SK-MEL-5 (cell line): ENCODE measurements around the gene CRYZL1. TPM values are rescaled to one million over a fixed set of nuclear protein-coding genes. Genes with fewer than 3 reads are reported as not detected.
"Not testable (repeated sequence)": the region's sequence is repeated elsewhere in the genome, so short reads cannot be mapped to it uniquely, and the experiment has no call there.

ENCODE experiments used
- DNase-seq: peaks from one replicate; pipeline ENCODE4 v3.0.0-alpha.2; 2016; ENCODE audit warnings: low read depth, low spot score
- in situ Hi-C: cut with HindIII; loops from 2 replicates; pipeline ENCODE4 v1.10.0; 2016; ENCODE audit warnings: low sequenced_read_pairs, high pct_unique_total_duplicates, low pct_unique_long_range_greater_than_20kb
- total RNA-seq: library from RNA; depleted of rRNA; stranded (reverse); fragments of >200 nt; shearing (Covaris generic); gene quantifications from 2 replicates; pipeline ENCODE4 v1.2.3, GENCODE V29; 2014

The CRYZL1 gene
- total RNA-seq, 1 experiment from 2014 or later = 7.7 TPM

DNA sequence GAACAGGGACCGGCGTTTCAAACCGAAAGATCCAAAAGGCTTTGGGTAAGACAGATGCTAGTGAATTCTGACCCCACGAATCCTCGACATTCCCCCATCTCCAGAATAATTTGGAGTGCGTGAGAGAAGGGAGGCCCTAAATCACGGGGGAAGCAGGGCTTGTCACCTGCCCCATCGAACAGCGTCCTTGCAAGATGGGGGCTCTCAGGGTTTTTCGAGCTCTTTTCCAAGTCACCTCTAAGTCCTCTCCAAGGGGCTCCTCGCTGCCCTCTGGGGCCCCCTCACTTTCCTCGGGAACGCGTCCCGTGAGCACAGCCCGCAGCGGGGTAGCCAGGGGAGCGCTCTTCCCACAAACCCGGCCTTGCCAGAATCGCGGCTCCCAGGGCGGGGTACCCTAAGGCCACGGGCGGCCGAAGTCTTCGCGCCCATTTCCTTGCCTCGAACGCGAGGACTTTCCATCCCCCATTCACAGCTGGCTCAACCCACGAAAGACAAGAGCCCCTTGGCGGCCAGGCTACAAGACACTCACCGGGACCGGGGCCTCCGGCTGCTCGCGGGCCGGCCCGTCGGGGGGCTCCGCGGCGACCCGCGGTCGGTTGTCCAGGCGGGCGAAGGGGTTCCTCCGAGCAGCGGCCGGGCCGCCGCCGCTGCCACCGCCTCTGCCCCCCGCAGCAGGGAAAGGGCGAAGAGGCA is 53.6 kb downstream of the CRYZL1 start:
- in situ Hi-C loops = no loop called here
- DNase-seq = peak; percentile 21

DNA sequence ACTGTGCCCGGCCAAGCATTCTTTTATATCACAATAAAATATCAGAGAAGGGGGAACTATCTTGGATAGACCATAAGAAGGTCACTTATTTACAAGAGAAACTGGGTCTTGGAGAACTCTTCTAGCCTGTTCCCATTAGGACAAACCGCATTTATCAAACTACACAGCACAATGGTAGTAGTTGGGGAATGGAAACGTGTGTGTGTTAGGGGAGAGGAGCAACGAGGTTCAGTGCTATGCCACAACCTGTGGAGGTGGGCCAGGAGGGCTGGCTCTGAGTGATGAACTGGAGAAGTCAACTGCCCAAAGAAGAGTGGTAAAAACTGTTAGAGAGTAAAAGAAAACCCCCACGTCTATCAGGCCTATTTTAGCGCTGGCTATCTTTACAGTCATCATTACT is 54.6 kb downstream of the CRYZL1 start:
- in situ Hi-C loops = no loop called here
- DNase-seq = no peak

DNA sequence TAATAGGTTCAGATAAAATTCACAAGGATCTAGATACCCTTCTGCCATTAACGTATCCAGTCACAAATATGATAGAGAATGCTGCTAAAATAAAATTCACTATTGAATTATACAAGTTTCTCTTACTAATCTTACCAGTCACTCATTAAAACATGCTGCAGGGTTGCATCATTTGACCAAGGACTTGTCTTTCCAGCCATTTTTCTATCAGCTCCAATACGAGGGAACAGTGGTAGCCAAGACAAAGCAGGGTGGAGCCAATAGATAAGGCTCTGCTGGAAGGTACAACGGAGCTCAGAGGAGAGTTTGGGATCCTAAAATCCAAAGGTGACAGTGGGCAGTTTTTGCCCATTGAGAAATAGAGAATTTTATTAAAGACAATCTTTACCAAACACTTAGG is 57.1 kb downstream of the CRYZL1 start:
- no peak for DNase-seq
- in situ Hi-C loops = no loop called here

DNA sequence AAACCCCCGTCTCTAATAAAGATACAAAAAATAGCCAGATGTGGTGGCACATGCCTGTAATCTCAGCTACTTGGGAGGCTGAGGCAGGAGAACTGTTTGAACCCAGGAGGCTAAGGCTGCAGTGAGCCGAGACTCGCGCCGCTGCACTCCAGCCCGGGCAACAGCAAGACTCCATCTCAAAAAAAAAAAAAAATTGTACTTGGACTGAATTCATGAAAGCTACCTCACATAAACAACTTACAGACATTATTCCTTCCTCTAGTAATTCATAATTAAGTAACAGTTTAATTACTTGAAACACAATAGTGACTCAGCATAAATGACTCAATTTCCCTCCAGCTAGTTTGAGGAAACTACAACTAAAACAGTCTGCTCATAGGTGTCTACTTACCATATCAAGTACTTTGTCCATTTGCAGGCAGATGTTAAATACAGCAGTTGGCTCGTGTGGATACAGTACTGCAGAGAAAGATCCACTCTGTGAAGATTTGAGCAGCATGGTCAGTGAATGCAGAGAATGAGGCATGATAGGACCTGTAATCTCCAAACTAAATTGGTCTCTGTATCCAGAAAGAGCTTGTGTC is 62.5 kb downstream of the CRYZL1 start:
- no peak for DNase-seq
- in situ Hi-C loops = no loop called here

DNA sequence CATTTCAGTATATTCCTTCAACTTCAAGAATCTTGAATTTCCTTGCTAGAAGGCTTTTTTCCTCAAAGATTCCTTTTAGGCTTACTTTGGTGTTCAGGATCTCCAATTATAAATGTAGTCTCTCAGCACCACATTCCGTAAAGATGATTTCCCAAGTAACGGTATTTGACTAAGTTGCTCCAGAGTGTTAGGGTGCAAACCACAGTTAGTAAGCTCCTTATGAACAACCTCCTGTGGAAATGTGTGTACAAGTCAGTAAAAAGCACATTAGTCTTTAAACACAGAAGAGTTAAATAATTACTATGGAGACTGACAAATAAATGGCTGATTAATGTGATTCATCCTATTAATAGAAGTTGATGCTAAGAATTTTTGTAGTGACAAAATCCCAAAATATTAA is 63.3 kb downstream of the CRYZL1 start:
- in situ Hi-C loops = no loop called here
- DNase-seq = no peak

DNA sequence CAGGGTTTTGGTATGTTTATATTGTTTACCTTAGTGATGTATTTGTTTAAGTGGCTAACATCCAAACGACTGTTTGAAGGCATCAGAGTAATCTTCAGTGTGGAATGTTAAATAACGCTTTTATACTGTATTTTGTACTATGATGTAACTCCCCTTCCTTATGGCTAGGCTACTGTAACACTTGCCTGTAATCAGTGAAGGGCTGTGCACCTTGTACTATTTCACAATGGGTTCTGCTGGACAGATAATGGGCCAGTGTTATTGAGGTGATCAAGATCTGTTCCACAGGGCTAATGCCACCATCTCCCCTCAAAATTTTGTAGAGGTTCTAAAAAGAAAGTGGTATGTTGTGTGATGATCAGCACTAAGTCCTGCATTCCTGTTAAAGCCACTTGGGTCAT is 64.8 kb downstream of the CRYZL1 start:
- DNase-seq, in situ Hi-C loops: not testable (repeated sequence)

DNA sequence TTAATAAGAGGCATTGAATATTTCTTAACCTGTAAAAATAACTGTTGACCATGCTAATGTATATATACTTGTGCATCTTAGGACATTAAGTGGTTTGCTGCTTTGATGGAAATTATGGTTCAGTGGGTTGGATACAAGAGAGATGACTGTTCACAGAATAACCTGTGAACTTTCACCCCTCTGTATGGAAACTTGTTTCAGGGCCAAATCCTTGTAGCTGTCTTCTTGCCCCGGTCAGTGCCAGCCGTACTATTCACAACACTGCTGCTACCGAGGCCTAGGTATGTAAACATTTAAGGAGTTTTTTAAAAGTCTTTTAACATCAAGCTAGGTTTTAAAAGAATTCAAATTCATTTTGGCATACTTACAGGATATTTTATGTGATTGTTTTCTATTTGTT is 69.2 kb downstream of the CRYZL1 start:
- in situ Hi-C loops = no loop called here
- DNase-seq = no peak

DNA sequence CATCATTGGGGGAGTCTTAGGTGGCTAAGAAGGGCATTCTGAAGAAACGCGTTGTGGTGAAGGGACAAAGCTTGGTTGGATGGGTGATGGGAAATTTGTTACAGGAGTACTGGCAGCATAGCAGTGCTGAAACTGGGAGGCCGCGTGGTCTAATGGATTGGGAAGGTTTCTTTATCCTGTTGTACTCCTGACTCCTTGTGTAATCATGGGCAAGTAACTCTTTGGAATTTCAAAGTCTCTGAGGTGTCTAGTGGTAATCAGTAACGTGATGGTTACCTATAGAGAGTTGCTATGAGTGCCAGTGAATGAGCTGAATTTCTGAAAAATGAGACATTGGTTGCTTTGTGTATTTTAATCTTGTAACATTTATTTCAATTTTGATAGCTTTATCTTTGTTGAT is 71.5 kb downstream of the CRYZL1 start:
- in situ Hi-C loops = no loop called here

DNA sequence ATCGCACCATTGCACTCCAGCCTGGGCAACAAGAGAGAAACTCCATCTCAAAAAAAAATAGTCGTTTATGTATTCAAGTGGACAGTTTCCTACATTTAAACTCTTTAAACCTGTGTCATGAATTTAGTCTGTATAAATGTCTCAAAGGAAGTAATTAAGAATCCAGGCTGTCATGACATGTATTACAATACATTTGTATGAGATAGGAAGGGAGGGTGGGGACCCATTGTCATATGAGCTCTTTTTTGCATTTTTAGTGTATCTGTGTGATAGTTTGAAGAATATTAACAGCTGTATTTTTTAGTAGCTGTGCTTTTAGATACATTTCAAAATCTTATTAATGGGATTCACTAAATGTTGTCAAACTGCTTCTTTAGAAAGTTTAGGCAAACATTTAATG is 73.1 kb downstream of the CRYZL1 start:
- in situ Hi-C loops = no loop called here
- DNase-seq = no peak

More for the DNA sequence above, 71.5 kb downstream of the CRYZL1 start:
- DNase-seq = no peak

DNA sequence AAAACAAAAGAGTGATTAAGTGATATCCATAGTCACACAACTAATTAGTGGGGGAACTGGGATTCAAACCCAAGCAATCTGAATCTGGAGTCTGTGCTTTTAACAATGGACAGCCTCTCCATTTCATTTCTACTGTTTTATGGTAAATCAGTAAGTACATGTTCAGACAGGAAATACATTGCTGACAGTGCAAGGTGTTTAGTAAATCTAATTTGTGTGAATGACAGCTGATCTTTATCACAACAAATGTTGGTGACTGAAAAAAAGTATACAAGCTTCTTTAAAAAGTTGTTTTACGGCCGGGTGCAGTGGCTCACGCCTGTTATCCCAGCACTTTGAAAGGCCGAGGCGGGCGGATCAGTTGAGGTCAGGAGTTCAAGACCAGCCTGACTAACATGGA is 73.6 kb downstream of the CRYZL1 start:
- in situ Hi-C loops = no loop called here
- DNase-seq = no peak

DNA sequence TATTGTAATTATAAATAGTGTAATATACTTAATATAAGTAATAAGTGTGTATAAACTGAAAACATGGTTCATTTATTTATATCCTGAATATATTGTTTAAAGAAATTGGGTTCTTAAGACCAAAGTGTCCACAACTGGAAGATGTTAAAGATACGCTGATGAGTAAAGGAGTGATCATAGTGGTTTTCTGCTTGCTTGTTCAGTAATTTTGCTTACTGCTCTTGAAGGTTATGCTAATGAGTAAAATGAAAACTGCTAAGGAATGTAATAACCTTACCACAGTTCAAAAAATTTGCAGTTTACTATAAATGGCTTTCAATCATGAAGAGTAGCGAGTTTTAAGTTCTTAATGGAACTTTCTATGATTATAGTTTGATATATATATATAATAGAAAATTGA is 75.0 kb downstream of the CRYZL1 start:
- no peak for DNase-seq
- in situ Hi-C loops = no loop called here

DNA sequence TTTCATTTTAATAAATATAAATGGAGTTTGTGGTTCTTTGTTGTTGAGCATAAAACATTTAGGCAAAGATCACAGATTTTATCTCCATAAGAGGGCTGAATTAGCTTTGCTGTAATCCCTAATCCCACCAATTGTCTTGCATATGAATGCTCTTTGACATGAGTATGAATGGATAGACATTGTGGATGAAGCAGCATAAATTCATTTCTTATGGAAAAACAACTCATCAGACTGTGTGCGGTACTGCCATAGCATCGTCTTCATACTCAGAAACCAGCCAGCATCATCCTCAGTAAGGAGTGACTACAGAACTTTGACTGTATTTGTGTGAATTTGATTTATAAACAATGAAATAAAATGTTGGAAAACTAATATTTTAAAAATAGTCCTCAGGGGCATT is 79.2 kb downstream of the CRYZL1 start:
- no peak for DNase-seq
- in situ Hi-C loops = no loop called here

DNA sequence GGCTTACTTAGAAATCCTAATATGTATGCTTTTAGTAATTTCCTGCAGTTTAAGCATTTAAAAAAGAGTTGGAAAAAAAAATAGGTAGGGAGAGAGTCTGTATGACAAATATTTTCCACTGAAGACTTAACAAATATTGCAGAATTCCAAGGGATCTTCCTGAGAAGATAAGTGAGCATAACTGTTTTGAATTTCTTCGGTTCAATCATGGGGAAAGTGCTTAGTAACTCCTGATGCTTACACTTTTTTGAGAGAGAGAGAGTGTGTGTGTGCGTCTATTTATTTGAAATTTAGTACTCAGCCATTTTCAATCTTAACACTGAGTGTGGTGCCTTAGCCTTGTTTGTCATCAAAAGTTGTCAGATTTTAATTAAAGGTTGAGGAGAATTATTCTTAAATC is 80.2 kb downstream of the CRYZL1 start:
- no peak for DNase-seq
- in situ Hi-C loops = no loop called here

DNA sequence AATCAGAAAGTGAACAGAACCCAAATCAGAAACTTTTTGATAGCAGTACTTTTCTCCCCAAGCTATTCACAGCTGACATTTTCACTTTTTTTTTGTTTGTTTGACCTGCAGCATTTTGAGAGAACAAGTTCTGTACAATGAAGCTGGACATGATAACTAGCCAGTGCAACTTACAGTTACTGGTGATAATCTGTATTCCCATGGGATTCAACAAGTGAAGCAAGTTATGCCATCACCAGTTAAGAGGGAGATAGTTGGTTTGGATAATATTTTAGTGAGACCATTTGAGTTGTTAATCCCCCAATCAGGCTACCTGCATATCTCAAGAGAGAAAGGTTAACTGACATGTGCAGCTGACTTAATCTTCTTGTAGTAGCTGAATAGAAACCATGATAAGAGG is 80.6 kb downstream of the CRYZL1 start:
- no peak for DNase-seq
- in situ Hi-C loops = no loop called here

DNA sequence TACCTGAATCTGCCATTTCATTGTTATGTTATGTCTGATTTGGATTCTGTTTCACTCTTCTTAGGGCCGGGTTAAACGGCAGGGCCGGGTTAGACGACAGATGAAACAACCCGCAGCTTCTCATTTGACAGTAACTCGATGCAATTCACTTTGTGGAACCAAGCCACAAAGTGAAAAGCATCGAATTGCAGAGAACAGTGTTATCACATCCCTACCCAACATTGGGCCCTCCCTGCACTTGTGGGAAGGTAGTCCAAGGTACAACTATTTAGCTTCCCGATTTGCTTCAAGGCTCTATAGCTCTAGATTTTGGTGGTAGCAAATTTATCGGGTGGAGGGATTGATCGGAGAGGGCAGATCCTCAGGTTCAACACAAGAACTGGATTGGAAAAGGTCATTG is 81.7 kb downstream of the CRYZL1 start:
- in situ Hi-C loops = no loop called here
- DNase-seq = no peak

DNA sequence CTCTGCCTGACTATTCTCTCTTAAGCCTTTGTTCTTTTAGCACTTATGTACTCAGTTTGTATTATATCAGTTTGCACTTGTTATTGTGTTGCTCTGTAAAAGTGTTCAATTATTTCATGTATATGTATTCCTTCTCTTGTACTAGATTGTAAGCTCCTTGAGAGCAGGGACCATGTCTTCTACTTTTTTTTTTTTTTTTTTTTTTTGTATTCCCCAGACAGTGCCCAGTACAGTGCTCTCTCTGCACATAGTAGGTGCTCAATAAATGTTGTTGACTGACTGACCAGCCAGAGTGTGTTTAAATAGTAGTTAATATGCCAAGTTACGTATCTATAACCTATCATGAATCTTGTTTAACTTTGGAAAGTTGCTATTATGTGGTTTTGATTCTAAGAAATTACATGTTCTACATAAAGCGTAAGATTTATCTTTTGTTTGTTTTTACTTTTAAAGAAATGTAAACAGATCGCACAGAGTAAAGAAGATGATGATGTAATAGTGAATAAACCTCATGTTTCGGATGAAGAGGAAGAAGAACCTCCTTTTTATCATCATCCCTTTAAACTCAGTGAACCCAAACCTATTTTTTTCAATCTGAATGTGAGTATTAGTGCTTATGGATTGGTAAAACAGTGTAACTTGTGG is 82.6 kb downstream of the CRYZL1 start:
- in situ Hi-C loops = no loop called here
- no peak for DNase-seq

DNA sequence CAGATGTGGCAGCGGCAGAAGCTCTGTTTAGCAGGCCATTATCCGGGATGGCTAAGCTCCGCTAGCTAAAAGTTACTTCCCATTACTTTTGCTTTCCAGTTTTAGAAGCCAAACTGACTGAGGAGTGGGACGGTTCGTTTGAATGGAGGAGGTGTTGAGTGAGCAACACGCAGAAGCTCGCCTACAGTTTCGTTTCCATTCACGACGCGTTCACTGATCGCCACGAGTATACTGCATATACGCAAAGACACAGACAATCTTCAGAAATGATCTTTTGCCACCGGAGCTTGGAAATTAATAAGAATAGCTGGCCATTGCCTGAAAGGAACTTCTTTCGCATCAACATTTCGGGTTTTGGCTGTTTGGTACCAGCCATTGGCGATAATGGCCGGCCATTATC is 84.1 kb downstream of the CRYZL1 start:
- no peak for DNase-seq
- in situ Hi-C loops = no loop called here

DNA sequence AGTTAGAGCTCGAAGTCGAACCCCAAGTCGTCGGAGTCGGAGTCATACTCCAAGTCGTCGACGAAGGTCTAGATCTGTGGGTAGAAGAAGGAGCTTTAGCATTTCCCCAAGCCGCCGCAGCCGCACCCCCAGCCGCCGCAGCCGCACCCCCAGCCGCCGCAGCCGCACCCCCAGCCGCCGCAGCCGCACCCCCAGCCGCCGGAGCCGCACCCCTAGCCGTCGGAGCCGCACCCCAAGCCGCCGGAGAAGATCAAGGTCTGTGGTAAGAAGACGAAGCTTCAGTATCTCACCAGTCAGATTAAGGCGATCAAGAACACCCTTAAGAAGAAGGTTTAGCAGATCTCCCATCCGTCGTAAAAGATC is 86.6 kb downstream of the CRYZL1 start:
- in situ Hi-C loops = no loop called here
- DNase-seq = no peak

DNA sequence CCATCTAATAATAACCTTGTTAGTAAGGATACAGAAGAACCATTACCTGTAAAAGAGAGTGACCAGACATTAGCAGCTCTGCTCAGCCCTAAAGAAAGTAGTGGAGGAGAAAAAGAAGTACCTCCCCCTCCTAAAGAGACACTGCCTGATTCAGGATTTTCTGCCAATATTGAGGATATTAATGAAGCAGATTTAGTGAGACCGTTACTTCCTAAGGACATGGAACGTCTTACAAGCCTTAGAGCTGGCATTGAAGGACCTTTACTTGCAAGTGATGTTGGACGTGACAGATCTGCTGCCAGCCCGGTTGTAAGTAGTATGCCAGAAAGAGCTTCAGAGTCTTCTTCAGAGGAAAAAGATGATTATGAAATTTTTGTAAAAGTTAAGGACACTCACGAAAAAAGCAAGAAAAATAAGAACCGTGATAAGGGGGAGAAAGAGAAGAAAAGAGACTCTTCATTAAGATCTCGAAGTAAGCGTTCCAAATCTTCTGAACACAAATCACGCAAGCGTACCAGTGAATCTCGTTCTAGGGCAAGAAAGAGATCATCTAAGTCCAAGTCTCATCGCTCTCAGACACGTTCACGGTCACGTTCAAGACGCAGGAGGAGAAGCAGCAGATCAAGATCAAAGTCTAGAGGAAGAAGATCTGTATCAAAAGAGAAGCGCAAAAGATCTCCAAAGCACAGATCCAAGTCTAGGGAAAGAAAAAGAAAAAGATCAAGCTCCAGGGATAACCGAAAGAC is 87.1 kb downstream of the CRYZL1 start:
- in situ Hi-C loops = no loop called here
- DNase-seq = no peak
